T-helper 1 cell treated with Interleukin-12 subunit alpha and Interleukin-12 subunit beta and Interleukin-4 antibody, amounts not matched to agents 30 μg/mL and 1 μg/mL, for 36 hours (primary cell): Measurements from ENCODE around the gene CTNND2.

Source experiments
- H3K27ac Mint-ChIP-seq: one replicate; pipeline ENCODE4 v1.8.0; 2021; ENCODE audit warnings: mild to moderate bottlenecking, mixed read lengths
- H3K27me3 Mint-ChIP-seq: one replicate; pipeline ENCODE4 v1.8.0; 2021; ENCODE audit warnings: low read depth, mixed read lengths
- H3K36me3 Mint-ChIP-seq: one replicate; pipeline ENCODE4 v1.8.0; 2021; ENCODE audit warnings: low read depth, mixed read lengths
- H3K4me1 Mint-ChIP-seq: one replicate; pipeline ENCODE4 v1.8.0; 2021; ENCODE audit warnings: low read depth, mixed read lengths
- H3K4me3 Mint-ChIP-seq: one replicate; pipeline ENCODE4 v1.8.0; 2021; ENCODE audit warnings: mild to moderate bottlenecking, moderate library complexity, mixed read lengths
- H3K9me3 Mint-ChIP-seq: one replicate; pipeline ENCODE4 v1.8.0; 2021; ENCODE audit warnings: mixed read lengths

CTNND2 gene

GRCh38 chr5:11777096-11777495 lies 127.2 kb downstream of the CTNND2 start:
- Mint-ChIP-seq H3K4me3 (no peak overlapping the region), H3K9me3 (peaks cover 19% of the 10 kb centered on the region), H3K27me3 (no peaks in the 10 kb centered on the region), H3K27ac (no peak overlapping the region), H3K4me1 (no peaks in the 10 kb centered on the region), H3K36me3 (no peaks in the 10 kb centered on the region)

- no peak overlapping the region for H3K27ac Mint-ChIP-seq
- H3K4me3 Mint-ChIP-seq, result no peak overlapping the region
- no peaks in the 10 kb centered on the region for H3K36me3 Mint-ChIP-seq
- H3K4me1 Mint-ChIP-seq, result no peaks in the 10 kb centered on the region
- no peaks in the 10 kb centered on the region for H3K27me3 Mint-ChIP-seq
- H3K9me3 Mint-ChIP-seq, result peaks cover 14% of the 10 kb centered on the region
Observed at GRCh38 chr5:11770310-11770709, 133.9 kb downstream of the CTNND2 start.

- Mint-ChIP-seq H3K27ac (no peak overlapping the region), H3K36me3 (no peaks in the 10 kb centered on the region), H3K27me3 (no peaks in the 10 kb centered on the region), H3K4me1 (no peaks in the 10 kb centered on the region), H3K9me3 (peaks cover 11% of the 10 kb centered on the region), H3K4me3 (no peak overlapping the region)
Observed at GRCh38 chr5:11760934-11761603, 143.2 kb downstream of the CTNND2 start.

DNA sequence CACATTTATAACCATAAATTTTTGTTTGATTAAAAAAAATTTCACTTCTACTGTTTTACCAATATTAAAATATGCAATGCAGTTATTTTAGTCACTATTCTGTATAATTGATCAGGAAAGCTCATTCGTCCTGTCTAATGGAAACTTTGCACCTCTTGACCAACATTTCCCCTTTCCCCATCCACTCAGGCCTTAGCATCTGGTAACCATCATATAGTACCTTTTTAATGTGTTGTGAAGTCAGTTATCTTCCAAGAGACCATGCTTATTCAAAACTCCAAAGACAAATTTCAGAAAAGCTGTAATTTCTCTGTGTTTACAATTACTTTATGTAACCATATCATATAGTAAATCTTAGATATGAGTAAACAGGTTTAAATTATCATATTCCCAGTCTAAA lies 145.9 kb downstream of the CTNND2 start:
- Mint-ChIP-seq H3K36me3 (no peaks in the 10 kb centered on the region), H3K27me3 (no peaks in the 10 kb centered on the region), H3K9me3 (peaks cover 4% of the 10 kb centered on the region), H3K4me1 (no peaks in the 10 kb centered on the region), H3K4me3 (no peak overlapping the region), H3K27ac (no peak overlapping the region)

DNA sequence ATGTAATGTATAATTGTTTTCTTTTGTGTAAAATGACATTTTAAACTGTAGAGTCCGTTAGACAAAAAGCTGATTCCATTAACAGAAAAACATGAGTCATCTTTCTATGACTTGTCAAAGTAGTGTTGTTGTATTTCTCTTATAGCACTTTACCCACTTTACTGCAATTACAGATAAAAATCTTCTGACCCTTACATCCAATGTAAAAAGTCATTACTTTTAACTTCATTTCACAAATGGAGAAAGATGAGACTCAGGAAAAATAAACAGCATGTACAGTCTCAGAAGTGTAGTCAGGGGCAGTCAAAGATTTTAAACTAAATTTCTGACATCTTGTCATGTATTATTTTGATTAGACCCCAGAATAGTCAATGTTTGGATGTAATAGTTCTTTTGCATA lies 146.6 kb downstream of the CTNND2 start:
- Mint-ChIP-seq H3K36me3 (no peaks in the 10 kb centered on the region), H3K4me1 (no peaks in the 10 kb centered on the region), H3K27ac (no peak overlapping the region), H3K9me3 (peaks cover 4% of the 10 kb centered on the region), H3K27me3 (no peaks in the 10 kb centered on the region), H3K4me3 (no peak overlapping the region)

DNA sequence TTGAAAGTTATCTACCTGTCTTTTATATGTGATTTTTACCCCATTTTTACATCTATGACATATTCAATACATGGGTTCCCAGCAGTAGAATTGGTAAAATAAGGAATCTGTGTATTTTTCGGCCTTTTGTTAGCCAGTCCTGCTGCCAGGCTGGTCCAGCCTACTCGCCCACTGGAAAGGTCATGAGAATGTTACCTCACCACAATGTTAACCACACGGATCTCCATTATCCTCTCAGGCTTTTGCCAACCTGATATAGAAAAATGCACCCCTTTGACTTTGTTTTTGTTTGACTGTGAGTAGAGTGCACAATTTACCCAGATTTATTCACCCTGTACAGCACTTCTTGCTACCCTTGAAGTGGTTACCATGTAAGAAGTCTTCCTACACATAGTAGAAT lies 167.2 kb downstream of the CTNND2 start:
- no peak overlapping the region for H3K27ac Mint-ChIP-seq
- no peaks in the 10 kb centered on the region for H3K36me3 Mint-ChIP-seq
- H3K4me3 Mint-ChIP-seq, result no peak overlapping the region
- peaks cover 5% of the 10 kb centered on the region for H3K9me3 Mint-ChIP-seq
- H3K4me1 Mint-ChIP-seq, result no peaks in the 10 kb centered on the region
- no peaks in the 10 kb centered on the region for H3K27me3 Mint-ChIP-seq

- no peak overlapping the region for H3K27ac Mint-ChIP-seq
- H3K36me3 Mint-ChIP-seq, result no peaks in the 10 kb centered on the region
- H3K4me1 Mint-ChIP-seq, result no peaks in the 10 kb centered on the region
- no peak overlapping the region for H3K4me3 Mint-ChIP-seq
- H3K9me3 Mint-ChIP-seq, result peaks cover 5% of the 10 kb centered on the region
- H3K27me3 Mint-ChIP-seq, result no peaks in the 10 kb centered on the region
Observed at GRCh38 chr5:11734369-11734768, 169.9 kb downstream of the CTNND2 start.

GRCh38 chr5:11733840-11734192 lies 170.4 kb downstream of the CTNND2 start:
- Mint-ChIP-seq H3K36me3 (no peaks in the 10 kb centered on the region), H3K4me1 (no peaks in the 10 kb centered on the region), H3K9me3 (peaks cover 3% of the 10 kb centered on the region), H3K27ac (no peak overlapping the region), H3K4me3 (no peak overlapping the region), H3K27me3 (no peaks in the 10 kb centered on the region)

DNA sequence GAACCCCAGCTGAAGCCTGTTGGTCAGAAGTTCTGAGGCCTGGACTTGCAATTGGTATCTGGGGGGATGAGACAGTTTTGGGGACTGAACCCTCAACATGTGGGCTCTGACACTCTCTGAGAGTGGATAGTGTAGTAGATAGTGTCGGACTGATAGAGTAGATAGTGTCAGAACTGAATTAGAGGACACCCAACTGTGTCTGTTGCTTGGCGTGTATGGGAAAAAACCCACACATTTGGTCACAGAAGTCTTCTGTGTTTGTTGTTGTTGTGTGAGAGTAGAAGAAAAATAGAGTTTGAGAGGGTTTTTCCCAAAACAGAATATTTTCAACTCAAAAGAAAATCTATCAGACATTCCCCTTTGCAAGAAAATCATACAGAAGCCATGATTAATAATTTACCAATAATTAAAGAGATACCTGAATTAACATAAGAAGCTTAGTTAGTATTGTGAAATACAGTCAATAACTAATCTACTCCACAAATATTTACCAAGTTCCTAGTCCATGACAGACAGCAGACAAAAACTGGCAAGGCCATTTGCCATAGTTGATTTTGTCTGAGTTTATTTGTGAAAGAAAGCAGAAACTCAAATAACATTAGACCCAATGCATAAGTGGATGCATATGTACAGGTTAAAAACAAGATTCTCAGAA lies 170.9 kb downstream of the CTNND2 start:
- Mint-ChIP-seq H3K4me3 (no peak overlapping the region), H3K4me1 (no peaks in the 10 kb centered on the region), H3K36me3 (no peaks in the 10 kb centered on the region), H3K27ac (no peak overlapping the region), H3K27me3 (no peaks in the 10 kb centered on the region), H3K9me3 (no peaks in the 10 kb centered on the region)

GRCh38 chr5:11724940-11725339 lies 179.3 kb downstream of the CTNND2 start:
- no peaks in the 10 kb centered on the region for H3K4me1 Mint-ChIP-seq
- no peaks in the 10 kb centered on the region for H3K27me3 Mint-ChIP-seq
- no peak overlapping the region for H3K27ac Mint-ChIP-seq
- H3K9me3 Mint-ChIP-seq, result no peaks in the 10 kb centered on the region
- no peak overlapping the region for H3K4me3 Mint-ChIP-seq
- H3K36me3 Mint-ChIP-seq, result no peaks in the 10 kb centered on the region

DNA sequence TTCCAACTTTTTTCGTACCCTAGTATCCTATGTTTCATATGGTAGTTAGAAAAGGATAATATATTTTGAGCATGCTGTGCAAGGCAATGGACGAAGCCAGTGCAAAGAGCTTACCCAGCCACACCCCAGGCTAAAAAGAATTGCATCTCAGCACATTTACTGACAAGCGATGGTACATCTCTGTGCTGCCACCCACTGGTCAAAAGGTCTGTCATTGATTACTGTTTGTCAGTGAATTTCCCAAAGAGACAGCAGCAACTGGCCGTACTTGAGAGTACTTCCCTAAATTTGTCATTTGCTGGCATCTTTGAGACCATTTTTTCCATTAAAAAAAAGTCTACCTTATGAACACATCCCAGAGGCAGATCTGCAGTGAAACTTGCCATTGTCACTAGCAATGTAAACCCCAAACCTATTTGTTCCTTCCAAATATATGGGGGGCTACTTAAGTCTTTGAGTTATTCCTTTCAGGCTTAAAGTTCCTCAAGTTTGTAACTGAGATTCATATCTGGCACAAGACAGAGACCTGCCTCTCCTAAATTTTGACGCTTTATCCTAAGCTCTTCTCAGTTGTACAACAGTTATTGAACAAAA lies 184.3 kb downstream of the CTNND2 start:
- H3K27me3 Mint-ChIP-seq, result no peaks in the 10 kb centered on the region
- no peaks in the 10 kb centered on the region for H3K4me1 Mint-ChIP-seq
- H3K9me3 Mint-ChIP-seq, result no peaks in the 10 kb centered on the region
- H3K4me3 Mint-ChIP-seq, result no peak overlapping the region
- no peak overlapping the region for H3K27ac Mint-ChIP-seq
- no peaks in the 10 kb centered on the region for H3K36me3 Mint-ChIP-seq

DNA sequence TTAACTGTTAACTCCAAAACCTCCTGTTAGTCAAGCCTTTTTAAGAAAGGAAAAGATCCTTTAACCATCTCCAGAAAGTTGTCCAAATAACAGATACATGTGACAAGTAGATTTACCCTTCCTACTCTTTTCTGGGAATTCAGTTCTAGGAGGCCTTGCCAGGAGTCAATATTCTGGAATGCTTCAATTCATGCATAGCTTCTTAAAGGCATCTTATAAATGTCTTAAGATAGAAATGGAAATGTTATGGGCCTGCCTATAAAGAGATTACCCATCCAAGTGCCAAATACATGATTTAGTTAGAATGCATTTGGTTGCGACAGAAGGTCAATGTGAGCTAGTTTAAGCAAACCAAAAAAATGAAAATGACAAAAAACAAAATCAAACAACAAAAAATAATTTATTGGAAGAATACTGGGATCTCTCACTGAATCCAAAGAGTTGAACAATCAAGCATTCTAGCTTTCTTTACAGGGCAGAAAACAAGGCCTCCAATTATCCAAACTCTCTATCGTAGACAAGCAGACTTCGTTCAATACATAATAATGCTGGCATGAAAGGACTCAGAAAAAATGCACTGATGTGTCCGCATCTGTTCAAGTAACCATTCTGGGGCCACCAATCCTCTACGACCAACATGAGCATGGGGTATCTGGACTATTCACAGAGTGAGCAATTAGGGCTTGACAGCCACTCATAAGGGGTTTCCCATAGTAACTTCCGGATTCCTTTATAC lies 188.6 kb downstream of the CTNND2 start:
- no peaks in the 10 kb centered on the region for H3K27me3 Mint-ChIP-seq
- no peaks in the 10 kb centered on the region for H3K9me3 Mint-ChIP-seq
- no peaks in the 10 kb centered on the region for H3K4me1 Mint-ChIP-seq
- H3K27ac Mint-ChIP-seq, result no peak overlapping the region
- H3K36me3 Mint-ChIP-seq, result no peaks in the 10 kb centered on the region
- no peak overlapping the region for H3K4me3 Mint-ChIP-seq

GRCh38 chr5:11711932-11712331 lies 192.3 kb downstream of the CTNND2 start:
- Mint-ChIP-seq H3K4me1 (no peaks in the 10 kb centered on the region), H3K9me3 (no peaks in the 10 kb centered on the region), H3K27me3 (no peaks in the 10 kb centered on the region), H3K27ac (no peak overlapping the region), H3K36me3 (no peaks in the 10 kb centered on the region), H3K4me3 (no peak overlapping the region)

DNA sequence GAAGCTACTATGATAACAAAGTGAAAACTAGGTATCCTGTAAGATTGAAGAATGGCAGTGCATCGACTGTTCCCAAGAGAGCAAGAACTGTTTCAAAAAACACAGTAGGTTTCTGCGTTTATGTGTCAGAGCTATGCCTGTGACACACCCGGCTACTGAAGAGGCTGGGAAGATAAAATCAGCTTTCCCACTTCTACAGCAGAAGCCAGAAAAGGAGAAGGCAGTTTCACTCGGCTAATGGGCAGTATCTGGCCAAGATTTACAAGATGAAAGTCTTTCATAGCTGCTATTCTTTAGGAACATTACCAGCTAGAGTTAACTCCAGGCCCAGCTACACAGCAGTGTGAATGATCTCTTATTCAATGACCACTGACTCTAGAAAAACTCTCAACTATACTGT lies 195.2 kb downstream of the CTNND2 start:
- Mint-ChIP-seq H3K27ac (no peak overlapping the region), H3K4me3 (no peak overlapping the region), H3K9me3 (no peaks in the 10 kb centered on the region), H3K27me3 (no peaks in the 10 kb centered on the region), H3K4me1 (no peaks in the 10 kb centered on the region), H3K36me3 (no peaks in the 10 kb centered on the region)

DNA sequence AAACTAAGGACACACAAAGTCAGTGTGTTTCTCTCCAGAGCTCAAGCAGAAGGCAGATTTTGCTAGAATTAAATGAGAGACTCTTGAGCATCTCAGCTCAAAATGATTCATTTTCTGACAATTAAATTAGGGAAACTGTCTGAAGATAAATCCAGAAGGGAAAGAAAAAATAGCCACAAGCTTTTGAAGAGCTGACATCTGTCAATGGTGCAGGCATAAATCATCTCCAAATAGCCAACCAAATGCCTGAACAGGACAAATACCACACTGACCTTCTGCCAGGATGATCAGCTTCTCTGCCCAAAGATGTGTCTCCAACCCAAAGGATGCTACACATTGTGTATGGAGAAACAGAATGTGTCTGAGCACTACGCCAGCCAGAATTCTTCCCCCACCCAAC lies 199.3 kb downstream of the CTNND2 start:
- Mint-ChIP-seq H3K4me1 (no peaks in the 10 kb centered on the region), H3K4me3 (no peak overlapping the region), H3K36me3 (no peaks in the 10 kb centered on the region), H3K27me3 (no peaks in the 10 kb centered on the region), H3K27ac (no peak overlapping the region), H3K9me3 (no peaks in the 10 kb centered on the region)
